ENCODE measurements around the gene RYR3.

Gene RYR3

GRCh38 chr15:33543957-33544356 is 233.2 kb downstream of the RYR3 start:
- H3K27me3 ChIP-seq (ENCODE audit: control insufficient read depth in 5 of 5, insufficient read depth in 4 of 5, low read length in 5 of 5), result no peaks in the 10 kb centered on the region
- H3K27ac ChIP-seq (ENCODE audit: low read depth, low read length), result no peak overlapping the region
- H3K4me3 ChIP-seq (ENCODE audit: low read depth in 1 of 5, low read length in 5 of 5), result no peak overlapping the region
- peaks cover 0 to 6% (median 0%) of the 10 kb centered on the region in 5 donors for H3K9me3 ChIP-seq (ENCODE audit: control insufficient read depth in 5 of 5, low read length in 5 of 5)
- H3K9ac ChIP-seq (ENCODE audit: low read length in 5 of 5), result no peak overlapping the region
- no peaks in the 10 kb centered on the region for H3K36me3 ChIP-seq (ENCODE audit: control insufficient read depth in 5 of 5, insufficient read depth in 5 of 5, low read length in 5 of 5)
- H3K4me1 ChIP-seq (ENCODE audit: control insufficient read depth in 5 of 5, insufficient read depth in 5 of 5, low read length in 5 of 5), result no peaks in the 10 kb centered on the region

GRCh38 chr15:33545866-33546265 is 235.1 kb downstream of the RYR3 start:
- Histone ChIP-seq H3K27ac (ENCODE audit: low read depth, low read length) (no peak overlapping the region), H3K27me3 (ENCODE audit: control insufficient read depth in 5 of 5, insufficient read depth in 4 of 5, low read length in 5 of 5) (no peaks in the 10 kb centered on the region), H3K9me3 (ENCODE audit: control insufficient read depth in 5 of 5, low read length in 5 of 5) (peaks cover 0 to 6% (median 0%) of the 10 kb centered on the region in 5 donors), H3K36me3 (ENCODE audit: control insufficient read depth in 5 of 5, insufficient read depth in 5 of 5, low read length in 5 of 5) (no peaks in the 10 kb centered on the region), H3K4me1 (ENCODE audit: control insufficient read depth in 5 of 5, insufficient read depth in 5 of 5, low read length in 5 of 5) (no peaks in the 10 kb centered on the region), H3K9ac (ENCODE audit: low read length in 5 of 5) (no peak overlapping the region), H3K4me3 (ENCODE audit: low read depth in 1 of 5, low read length in 5 of 5) (no peak overlapping the region)

DNA sequence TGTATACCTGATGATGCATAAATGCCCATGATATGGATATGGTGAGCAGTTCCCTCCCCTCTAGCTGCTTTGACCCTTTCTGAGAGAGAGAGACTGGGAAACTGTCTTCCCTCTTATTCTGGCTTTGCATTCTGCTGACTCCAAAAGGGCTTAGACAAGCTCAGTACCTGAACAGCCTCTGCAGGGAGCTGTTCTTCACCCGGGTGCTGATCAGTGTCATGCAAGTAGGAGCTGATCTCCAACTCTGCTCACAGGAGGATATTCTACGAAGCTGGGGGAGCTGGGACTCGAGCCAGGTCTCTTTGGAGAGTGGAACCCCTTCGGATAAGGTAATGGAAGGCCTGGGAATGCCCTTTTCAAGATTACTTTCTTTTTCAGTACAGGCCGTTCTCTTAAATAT is 237.1 kb downstream of the RYR3 start:
- Histone ChIP-seq H3K36me3 (ENCODE audit: control insufficient read depth in 5 of 5, insufficient read depth in 5 of 5, low read length in 5 of 5) (no peaks in the 10 kb centered on the region), H3K27ac (ENCODE audit: low read depth, low read length) (no peak overlapping the region), H3K9me3 (ENCODE audit: control insufficient read depth in 5 of 5, low read length in 5 of 5) (peaks cover 0 to 6% (median 0%) of the 10 kb centered on the region in 5 donors), H3K27me3 (ENCODE audit: control insufficient read depth in 5 of 5, insufficient read depth in 4 of 5, low read length in 5 of 5) (no peaks in the 10 kb centered on the region), H3K4me1 (ENCODE audit: control insufficient read depth in 5 of 5, insufficient read depth in 5 of 5, low read length in 5 of 5) (no peaks in the 10 kb centered on the region), H3K9ac (ENCODE audit: low read length in 5 of 5) (no peak overlapping the region), H3K4me3 (ENCODE audit: low read depth in 1 of 5, low read length in 5 of 5) (no peak overlapping the region)

- H3K9ac ChIP-seq (ENCODE audit: low read length in 5 of 5), result no peak overlapping the region
- H3K27ac ChIP-seq (ENCODE audit: low read depth, low read length), result no peak overlapping the region
- H3K27me3 ChIP-seq (ENCODE audit: control insufficient read depth in 5 of 5, insufficient read depth in 4 of 5, low read length in 5 of 5), result no peaks in the 10 kb centered on the region
- no peak overlapping the region for H3K4me3 ChIP-seq (ENCODE audit: low read depth in 1 of 5, low read length in 5 of 5)
- H3K4me1 ChIP-seq (ENCODE audit: control insufficient read depth in 5 of 5, insufficient read depth in 5 of 5, low read length in 5 of 5), result no peaks in the 10 kb centered on the region
- peaks cover 0 to 6% (median 0%) of the 10 kb centered on the region in 5 donors for H3K9me3 ChIP-seq (ENCODE audit: control insufficient read depth in 5 of 5, low read length in 5 of 5)
- H3K36me3 ChIP-seq (ENCODE audit: control insufficient read depth in 5 of 5, insufficient read depth in 5 of 5, low read length in 5 of 5), result no peaks in the 10 kb centered on the region
Observed at GRCh38 chr15:33551860-33552259, 241.1 kb downstream of the RYR3 start.

DNA sequence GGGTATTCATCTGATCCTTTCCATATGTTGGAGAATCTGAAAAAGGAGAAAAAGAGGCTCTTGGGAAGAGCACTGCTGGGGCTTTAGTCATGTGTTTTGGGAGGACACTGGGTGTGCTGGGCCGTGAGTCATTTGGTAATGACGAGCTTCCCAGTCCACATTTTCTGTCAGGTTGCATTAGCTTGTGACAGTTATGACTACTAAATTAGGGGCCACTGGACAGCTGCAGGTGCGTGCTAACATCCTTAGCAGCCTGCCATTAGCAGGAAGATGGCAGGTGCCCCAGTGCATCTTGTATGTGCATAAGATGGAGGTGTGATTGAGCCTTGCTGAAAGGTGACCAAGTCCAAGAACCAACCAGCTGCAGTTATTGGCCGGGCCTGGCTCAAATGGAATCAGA is 242.4 kb downstream of the RYR3 start:
- Histone ChIP-seq H3K4me1 (ENCODE audit: control insufficient read depth in 5 of 5, insufficient read depth in 5 of 5, low read length in 5 of 5) (no peaks in the 10 kb centered on the region), H3K27ac (ENCODE audit: low read depth, low read length) (no peak overlapping the region), H3K4me3 (ENCODE audit: low read depth in 1 of 5, low read length in 5 of 5) (no peak overlapping the region), H3K27me3 (ENCODE audit: control insufficient read depth in 5 of 5, insufficient read depth in 4 of 5, low read length in 5 of 5) (no peaks in the 10 kb centered on the region), H3K9me3 (ENCODE audit: control insufficient read depth in 5 of 5, low read length in 5 of 5) (peaks cover 0 to 6% (median 0%) of the 10 kb centered on the region in 5 donors), H3K36me3 (ENCODE audit: control insufficient read depth in 5 of 5, insufficient read depth in 5 of 5, low read length in 5 of 5) (no peaks in the 10 kb centered on the region), H3K9ac (ENCODE audit: low read length in 5 of 5) (no peak overlapping the region)

GRCh38 chr15:33559207-33559890 is 248.6 kb downstream of the RYR3 start:
- Histone ChIP-seq H3K27ac (ENCODE audit: low read depth, low read length) (no peak overlapping the region), H3K4me1 (ENCODE audit: control insufficient read depth in 5 of 5, insufficient read depth in 5 of 5, low read length in 5 of 5) (no peaks in the 10 kb centered on the region), H3K27me3 (ENCODE audit: control insufficient read depth in 5 of 5, insufficient read depth in 4 of 5, low read length in 5 of 5) (no peaks in the 10 kb centered on the region), H3K4me3 (ENCODE audit: low read depth in 1 of 5, low read length in 5 of 5) (no peak overlapping the region), H3K9me3 (ENCODE audit: control insufficient read depth in 5 of 5, low read length in 5 of 5) (no peaks in the 10 kb centered on the region), H3K36me3 (ENCODE audit: control insufficient read depth in 5 of 5, insufficient read depth in 5 of 5, low read length in 5 of 5) (no peaks in the 10 kb centered on the region), H3K9ac (ENCODE audit: low read length in 5 of 5) (no peak overlapping the region)

- no peaks in the 10 kb centered on the region for H3K36me3 ChIP-seq (ENCODE audit: control insufficient read depth in 5 of 5, insufficient read depth in 5 of 5, low read length in 5 of 5)
- H3K9ac ChIP-seq (ENCODE audit: low read length in 5 of 5), result no peak overlapping the region
- H3K27me3 ChIP-seq (ENCODE audit: control insufficient read depth in 5 of 5, insufficient read depth in 4 of 5, low read length in 5 of 5), result no peaks in the 10 kb centered on the region
- peaks cover 0 to 5% (median 0%) of the 10 kb centered on the region in 5 donors for H3K9me3 ChIP-seq (ENCODE audit: control insufficient read depth in 5 of 5, low read length in 5 of 5)
- no peaks in the 10 kb centered on the region for H3K4me1 ChIP-seq (ENCODE audit: control insufficient read depth in 5 of 5, insufficient read depth in 5 of 5, low read length in 5 of 5)
- H3K27ac ChIP-seq (ENCODE audit: low read depth, low read length), result no peak overlapping the region
- H3K4me3 ChIP-seq (ENCODE audit: low read depth in 1 of 5, low read length in 5 of 5), result no peak overlapping the region
Observed at GRCh38 chr15:33561407-33561806, 250.6 kb downstream of the RYR3 start.

DNA sequence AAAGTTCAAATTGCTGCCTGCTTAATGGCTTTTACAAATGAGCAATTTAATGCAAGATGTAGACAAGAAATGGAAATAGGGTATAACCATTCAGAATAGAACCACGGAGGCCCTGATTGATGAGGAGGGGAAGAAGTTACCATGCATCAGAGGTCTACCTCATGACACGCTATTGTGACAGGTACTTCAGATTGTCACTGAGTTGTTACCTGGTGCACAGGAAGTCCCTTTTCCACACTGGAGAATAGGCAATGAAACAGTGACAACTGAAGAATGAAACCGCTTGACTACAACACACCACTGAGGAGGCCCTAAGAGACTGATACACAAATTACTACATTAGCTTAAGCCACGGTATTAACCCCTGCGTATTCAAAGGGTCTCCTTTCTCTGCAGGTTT is 251.2 kb downstream of the RYR3 start:
- no peak overlapping the region for H3K4me3 ChIP-seq (ENCODE audit: low read depth in 1 of 5, low read length in 5 of 5)
- H3K9ac ChIP-seq (ENCODE audit: low read length in 5 of 5), result no peak overlapping the region
- H3K4me1 ChIP-seq (ENCODE audit: control insufficient read depth in 5 of 5, insufficient read depth in 5 of 5, low read length in 5 of 5), result no peaks in the 10 kb centered on the region
- no peaks in the 10 kb centered on the region for H3K36me3 ChIP-seq (ENCODE audit: control insufficient read depth in 5 of 5, insufficient read depth in 5 of 5, low read length in 5 of 5)
- H3K27ac ChIP-seq (ENCODE audit: low read depth, low read length), result no peak overlapping the region
- H3K27me3 ChIP-seq (ENCODE audit: control insufficient read depth in 5 of 5, insufficient read depth in 4 of 5, low read length in 5 of 5), result no peaks in the 10 kb centered on the region
- H3K9me3 ChIP-seq (ENCODE audit: control insufficient read depth in 5 of 5, low read length in 5 of 5), result peaks cover 0 to 5% (median 0%) of the 10 kb centered on the region in 5 donors

DNA sequence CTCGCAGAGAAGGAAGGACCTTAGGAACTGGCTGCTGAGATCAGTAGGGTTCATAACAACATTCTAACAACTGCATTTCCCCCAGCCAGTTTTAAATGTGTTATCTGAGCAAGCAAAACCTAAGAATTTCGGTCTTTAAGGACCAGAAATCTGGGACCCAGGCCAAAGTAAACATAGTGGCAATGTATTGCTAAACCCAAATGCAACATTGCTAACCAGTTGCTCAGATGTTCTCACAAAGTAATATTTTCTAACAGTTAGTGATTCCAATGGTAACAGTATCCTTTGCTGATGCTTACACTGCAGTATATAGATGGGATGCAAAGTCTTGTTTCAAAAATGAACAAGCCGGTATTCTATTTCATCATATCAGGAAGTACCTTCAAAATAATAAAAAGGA is 254.3 kb downstream of the RYR3 start:
- H3K4me3 ChIP-seq (ENCODE audit: low read depth in 1 of 5, low read length in 5 of 5), result no peak overlapping the region
- H3K36me3 ChIP-seq (ENCODE audit: control insufficient read depth in 5 of 5, insufficient read depth in 5 of 5, low read length in 5 of 5), result no peaks in the 10 kb centered on the region
- H3K27me3 ChIP-seq (ENCODE audit: control insufficient read depth in 5 of 5, insufficient read depth in 4 of 5, low read length in 5 of 5), result no peaks in the 10 kb centered on the region
- no peak overlapping the region for H3K27ac ChIP-seq (ENCODE audit: low read depth, low read length)
- H3K4me1 ChIP-seq (ENCODE audit: control insufficient read depth in 5 of 5, insufficient read depth in 5 of 5, low read length in 5 of 5), result no peaks in the 10 kb centered on the region
- no peak overlapping the region for H3K9ac ChIP-seq (ENCODE audit: low read length in 5 of 5)
- H3K9me3 ChIP-seq (ENCODE audit: control insufficient read depth in 5 of 5, low read length in 5 of 5), result peaks cover 0 to 5% (median 0%) of the 10 kb centered on the region in 5 donors

GRCh38 chr15:33567652-33568051 is 256.9 kb downstream of the RYR3 start:
- H3K9ac ChIP-seq (ENCODE audit: low read length in 5 of 5), result no peak overlapping the region
- no peaks in the 10 kb centered on the region for H3K36me3 ChIP-seq (ENCODE audit: control insufficient read depth in 5 of 5, insufficient read depth in 5 of 5, low read length in 5 of 5)
- H3K4me1 ChIP-seq (ENCODE audit: control insufficient read depth in 5 of 5, insufficient read depth in 5 of 5, low read length in 5 of 5), result no peaks in the 10 kb centered on the region
- no peaks in the 10 kb centered on the region for H3K27me3 ChIP-seq (ENCODE audit: control insufficient read depth in 5 of 5, insufficient read depth in 4 of 5, low read length in 5 of 5)
- no peak overlapping the region for H3K4me3 ChIP-seq (ENCODE audit: low read depth in 1 of 5, low read length in 5 of 5)
- no peak overlapping the region for H3K27ac ChIP-seq (ENCODE audit: low read depth, low read length)
- peaks cover 0 to 7% (median 4%) of the 10 kb centered on the region in 5 donors for H3K9me3 ChIP-seq (ENCODE audit: control insufficient read depth in 5 of 5, low read length in 5 of 5)

Measured in subcutaneous abdominal adipose tissue (tissue), 5 donors.